HepG2 (cell line): ENCODE data around the gene USB1. TPM values are rescaled to one million over a fixed set of nuclear protein-coding genes. Genes with fewer than 3 reads are reported as not detected.

Source experiments
- AFF4 ChIP-seq: sonication (generic); formaldehyde crosslinking; IDR thresholded peaks from 2 replicates; pipeline ENCODE4 v1.4.0; 2020; ENCODE audit warnings: missing genetic modification reagents
- BORCS8-MEF2B ChIP-seq: sonication (generic); formaldehyde crosslinking; IDR thresholded peaks from 2 replicates; pipeline ENCODE4 v1.8.0; 2022; ENCODE audit warnings: mild to moderate bottlenecking, missing genetic modification reagents
- CENPX ChIP-seq: sonication (generic); formaldehyde crosslinking; IDR thresholded peaks from 2 replicates; pipeline ENCODE4 v1.9.0; 2021; ENCODE audit warnings: mild to moderate bottlenecking, missing genetic modification reagents, moderate library complexity
- ELF1 ChIP-seq: sonication (generic); formaldehyde crosslinking; IDR thresholded peaks from 2 replicates; pipeline ENCODE4 v1.4.0; 2020; ENCODE audit warnings: missing genetic modification reagents
- HNRNPLL ChIP-seq: fragments of 200-400 bp; formaldehyde crosslinking; IDR thresholded peaks from 2 replicates; pipeline ENCODE4 v1.6.1; 2017; ENCODE audit warnings: mild to moderate bottlenecking, low read depth, low read length; ENCODE audit not compliant: poor library complexity, severe bottlenecking
- IRF2 ChIP-seq: IDR thresholded peaks from 2 replicates; pipeline ENCODE4 v1.6.1; 2018; ENCODE audit warnings: missing genetic modification reagents, missing compliant biosample characterization
- KDM3A ChIP-seq: IDR thresholded peaks from 2 replicates; pipeline ENCODE4 v1.6.1; 2018; ENCODE audit warnings: low read depth, missing compliant biosample characterization
- MEIS2 ChIP-seq: sonication (generic); formaldehyde crosslinking; IDR thresholded peaks from 2 replicates; pipeline ENCODE4 v1.9.0; 2021; ENCODE audit warnings: mild to moderate bottlenecking, missing genetic modification reagents
- MTA3 ChIP-seq: sonication (generic); formaldehyde crosslinking; IDR thresholded peaks from 2 replicates; pipeline ENCODE4 v1.4.0; 2020; ENCODE audit warnings: missing genetic modification reagents
- NFATC3 ChIP-seq: sonication (generic); formaldehyde crosslinking; IDR thresholded peaks from 2 replicates; pipeline ENCODE4 v1.5.1; 2020; ENCODE audit warnings: mild to moderate bottlenecking, missing genetic modification reagents
- RBM22 ChIP-seq: fragments of 200-400 bp; formaldehyde crosslinking; optimal IDR thresholded peaks from 2 replicates; pipeline ENCODE3; 2017; ENCODE audit warnings: mild to moderate bottlenecking, low read length, moderate library complexity
- RNF2 ChIP-seq: fragments of 450-650 bp; conservative IDR thresholded peaks from 2 replicates; pipeline ENCODE4 v1.6.1; 2016; ENCODE audit warnings: low read depth
- STAT5B ChIP-seq: sonication (generic); formaldehyde crosslinking; IDR thresholded peaks from 2 replicates; pipeline ENCODE4 v1.4.0; 2020; ENCODE audit warnings: missing genetic modification reagents
- TCF7L2 ChIP-seq: IDR thresholded peaks from 2 replicates; pipeline ENCODE4 v1.6.1; 2011; ENCODE audit warnings: mild to moderate bottlenecking, low read depth, low read length, moderate library complexity
- ZBTB39 ChIP-seq: sonication (generic); formaldehyde crosslinking; IDR thresholded peaks from 2 replicates; pipeline ENCODE4 v1.5.0; 2020; ENCODE audit warnings: missing genetic modification reagents
- ZFP1 ChIP-seq: IDR thresholded peaks from 2 replicates; pipeline ENCODE4 v1.6.1; 2016
- ZNF10 ChIP-seq: sonication (generic); formaldehyde crosslinking; IDR thresholded peaks from 2 replicates; pipeline ENCODE4 v1.4.0; 2020; ENCODE audit warnings: mild to moderate bottlenecking, low read depth, missing genetic modification reagents, borderline replicate concordance
- ZNF138 ChIP-seq: sonication (generic); formaldehyde crosslinking; IDR thresholded peaks from 2 replicates; pipeline ENCODE4 v1.5.0; 2020; ENCODE audit warnings: mild to moderate bottlenecking, low read depth, missing genetic modification reagents
- ZNF232 ChIP-seq: sonication (generic); formaldehyde crosslinking; IDR thresholded peaks from 2 replicates; pipeline ENCODE4 v1.4.0; 2020; ENCODE audit warnings: missing genetic modification reagents, borderline replicate concordance
- ZNF264 ChIP-seq: sonication (generic); formaldehyde crosslinking; IDR thresholded peaks from 2 replicates; pipeline ENCODE4 v1.4.0; 2020; ENCODE audit warnings: missing genetic modification reagents
- ZNF678 ChIP-seq: sonication (generic); formaldehyde crosslinking; IDR thresholded peaks from 2 replicates; pipeline ENCODE4 v1.4.0; 2020; ENCODE audit warnings: mild to moderate bottlenecking, missing genetic modification reagents
- ZNF749 ChIP-seq: sonication (generic); formaldehyde crosslinking; IDR thresholded peaks from 2 replicates; pipeline ENCODE4 v1.8.0; 2022; ENCODE audit warnings: mild to moderate bottlenecking, missing genetic modification reagents, moderate library complexity, borderline replicate concordance
- ZNF780A ChIP-seq: sonication (generic); formaldehyde crosslinking; IDR thresholded peaks from 2 replicates; pipeline ENCODE4 v1.8.0; 2022; ENCODE audit warnings: mild to moderate bottlenecking, missing genetic modification reagents, moderate library complexity
- polyA plus RNA-seq, 8 experiments: library from polyadenylated mRNA; depleted of rRNA in 3 of 8; stranded (reverse) in 7 of 8; unstranded in 1 of 8; fragments of >200 nt; fragmentation: Illumina TruSeq in 4 of 8; extraction: Trizol in 4 of 8; gene quantifications; 2 replicates each; pipeline versions ENCODE4 v1.2.1 to v1.2.3, GENCODE V29; 2011 to 2016; ENCODE audit warnings: low read depth in 4 of 8, missing spikeins in 1 of 8, mixed read lengths in 1 of 8; ENCODE audit not compliant: insufficient read depth in 1 of 8
- total RNA-seq, 5 experiments: library from RNA; depleted of rRNA; stranded (reverse); fragments of >200 nt; fragmentation: Illumina TruSeq; extraction: Trizol; gene quantifications; 2 replicates each; pipeline ENCODE4 v1.2.3, GENCODE V29; 2016; ENCODE audit warnings: low read depth in 1 of 5

The USB1 gene
- total and polyA plus RNA-seq, 2 of the 13 experiments (the other 11 are each of a cell fraction or from before 2014, with no cell fraction given), result 16.7 to 65.4 TPM

GRCh38 chr16:58024486-58025350 lies 23.5 kb downstream of the USB1 start (continued):
- no peak for TF ChIP-seq ZBTB39 (CRISPR knock-in tag)
- TF ChIP-seq ZNF678 (CRISPR knock-in tag), result no peak; the same call in 1 of the 2 replicates
- TF ChIP-seq HNRNPLL, result peak; percentile 88
- peak; percentile 95 for TF ChIP-seq ELF1
- TF ChIP-seq CENPX (CRISPR knock-in tag), result no peak
- TF ChIP-seq ZNF10 (CRISPR knock-in tag), result no peak
- no peak; the same call in 1 of the 2 replicates for TF ChIP-seq ZNF138 (CRISPR knock-in tag)
- peak; percentile 43 for TF ChIP-seq KDM3A (CRISPR knock-in tag)
- TF ChIP-seq RNF2, result peak; percentile 72; the same call in 1 of the 2 replicates
- peak; percentile 80; the same call in 1 of the 2 replicates for TF ChIP-seq MEIS2 (CRISPR knock-in tag)
- peak; percentile 64 for TF ChIP-seq NFATC3 (CRISPR knock-in tag)
- TF ChIP-seq STAT5B, result no peak
- peak; percentile 28; the same call in 1 of the 2 replicates for TF ChIP-seq IRF2 (CRISPR knock-in tag)
- TF ChIP-seq ZNF780A, result no peak; the same call in 1 of the 2 replicates
- peak; percentile 22; the same call in 1 of the 2 replicates for TF ChIP-seq ZFP1 (CRISPR knock-in tag)
- TF ChIP-seq MTA3 (CRISPR knock-in tag), result no peak
- no peak for TF ChIP-seq AFF4
- TF ChIP-seq ZNF232 (CRISPR knock-in tag), result no peak
- peak; percentile 69 for TF ChIP-seq BORCS8-MEF2B (CRISPR knock-in tag)
- TF ChIP-seq TCF7L2, result no peak
- TF ChIP-seq ZNF749, result no peak; the same call in 1 of the 2 replicates
- TF ChIP-seq ZNF264 (CRISPR knock-in tag), result no peak; the same call in 1 of the 2 replicates
- TF ChIP-seq RBM22, result no peak
